IMR-90 (cell line): ENCODE results near the gene TNIP1.

Experiments
- CEBPB ChIP-seq: IDR thresholded peaks from 2 replicates; pipeline ENCODE4 v1.6.1; 2012; ENCODE audit warnings: low read depth, low read length, improper control_type of control experiment
- CTCF ChIP-seq: conservative IDR thresholded peaks from 2 replicates; pipeline ENCODE4 v1.5.1; 2012; ENCODE audit warnings: mild to moderate bottlenecking, low read depth, low read length, improper control_type of control experiment
- POLR2A ChIP-seq: IDR thresholded peaks from 2 replicates; pipeline ENCODE4 v1.6.1; 2012; ENCODE audit warnings: mild to moderate bottlenecking, low read depth, low read length
- RAD21 ChIP-seq: IDR thresholded peaks from 2 replicates; pipeline ENCODE4 v1.6.1; 2012; ENCODE audit warnings: low read length, improper control_type of control experiment
- RFX5 ChIP-seq: IDR thresholded peaks from 2 replicates; pipeline ENCODE4 v1.8.0; 2012; ENCODE audit warnings: low read depth, mild to moderate bottlenecking, low read length, moderate library complexity
- SMC3 ChIP-seq: fragments of 150-350 bp; IDR thresholded peaks from 2 replicates; pipeline ENCODE4 v1.6.1; 2016; ENCODE audit warnings: low read depth, mild to moderate bottlenecking, antibody characterized with exemption, low read length, moderate library complexity
- USF2 ChIP-seq: fragments of 150-350 bp; IDR thresholded peaks from 2 replicates; pipeline ENCODE4 v1.6.1; 2017; ENCODE audit warnings: mild to moderate bottlenecking, antibody characterized with exemption, low read length, low read depth

GRCh38 chr5:151127926-151128325 lies 47.1 kb upstream of the TNIP1 start:
- TF ChIP-seq CTCF (no peak), CEBPB (no peak), POLR2A (no peak), SMC3 (no peak), RFX5 (no peak), USF2 (no peak), RAD21 (no peak)
